Retina (tissue), 1 donor: ENCODE measurements around the gene PROKR2.

Experiments
- DNase-seq: peaks from one replicate; pipeline ENCODE4 v3.0.0-alpha.2; 2016

PROKR2 gene

GRCh38 chr20:5279661-5280060 lies 37.1 kb downstream of the PROKR2 start:
- no peak for DNase-seq

- no peak for DNase-seq
These were observed 44.5 kb downstream of the PROKR2 start for GRCh38 chr20:5272268-5272667.

GRCh38 chr20:5270603-5271002 lies 46.2 kb downstream of the PROKR2 start:
- no peak for DNase-seq

GRCh38 chr20:5268449-5268848 lies 48.3 kb downstream of the PROKR2 start:
- DNase-seq = no peak

- DNase-seq = no peak
These were observed 49.7 kb downstream of the PROKR2 start for GRCh38 chr20:5267092-5267491.
